GM19372 (cell line): Measurements from ENCODE around the gene CDH4.

Experiments used
- ATAC-seq: cut with Tn5 transposase; IDR thresholded peaks from one replicate; pipeline ENCODE4 v1.9.1; 2021; ENCODE audit warnings: mild to moderate bottlenecking, low read depth, moderate library complexity; ENCODE audit not compliant: unreplicated experiment

CDH4 gene

GRCh38 chr20:61373956-61374545, 122.0 kb downstream of the CDH4 start:
- no peak for ATAC-seq

GRCh38 chr20:61376541-61377240, 124.6 kb downstream of the CDH4 start:
- ATAC-seq = no peak

- no peak for ATAC-seq
Measured at GRCh38 chr20:61378694-61379355, 126.8 kb downstream of the CDH4 start.

GRCh38 chr20:61379898-61380544, 128.0 kb downstream of the CDH4 start:
- ATAC-seq = no peak

GRCh38 chr20:61380545-61380915, 128.5 kb downstream of the CDH4 start:
- no peak for ATAC-seq

GRCh38 chr20:61382194-61382593, 130.1 kb downstream of the CDH4 start:
- ATAC-seq = no peak

- ATAC-seq = no peak
Measured at GRCh38 chr20:61385296-61385695, 133.2 kb downstream of the CDH4 start.

- no peak for ATAC-seq
Measured at GRCh38 chr20:61385731-61386130, 133.7 kb downstream of the CDH4 start.

GRCh38 chr20:61387204-61387953, 135.3 kb downstream of the CDH4 start:
- ATAC-seq = no peak

GRCh38 chr20:61387954-61388348, 135.9 kb downstream of the CDH4 start:
- no peak for ATAC-seq

- ATAC-seq = no peak
Measured at GRCh38 chr20:61389077-61389476, 137.0 kb downstream of the CDH4 start.

- no peak for ATAC-seq
Measured at GRCh38 chr20:61391185-61391584, 139.1 kb downstream of the CDH4 start.

- no peak for ATAC-seq
Measured at GRCh38 chr20:61391812-61392520, 139.9 kb downstream of the CDH4 start.

- ATAC-seq = no peak
Measured at GRCh38 chr20:61394088-61394799, 142.2 kb downstream of the CDH4 start.

GRCh38 chr20:61396262-61396848, 144.3 kb downstream of the CDH4 start:
- ATAC-seq = no peak

GRCh38 chr20:61397146-61397545, 145.1 kb downstream of the CDH4 start:
- no peak for ATAC-seq

GRCh38 chr20:61397790-61398189, 145.7 kb downstream of the CDH4 start:
- no peak for ATAC-seq

- ATAC-seq = no peak
Measured at GRCh38 chr20:61399433-61399832, 147.4 kb downstream of the CDH4 start.

GRCh38 chr20:61400499-61400898, 148.4 kb downstream of the CDH4 start:
- ATAC-seq = no peak
